ENCODE data around the gene TKTL2.

Gene TKTL2

DNA sequence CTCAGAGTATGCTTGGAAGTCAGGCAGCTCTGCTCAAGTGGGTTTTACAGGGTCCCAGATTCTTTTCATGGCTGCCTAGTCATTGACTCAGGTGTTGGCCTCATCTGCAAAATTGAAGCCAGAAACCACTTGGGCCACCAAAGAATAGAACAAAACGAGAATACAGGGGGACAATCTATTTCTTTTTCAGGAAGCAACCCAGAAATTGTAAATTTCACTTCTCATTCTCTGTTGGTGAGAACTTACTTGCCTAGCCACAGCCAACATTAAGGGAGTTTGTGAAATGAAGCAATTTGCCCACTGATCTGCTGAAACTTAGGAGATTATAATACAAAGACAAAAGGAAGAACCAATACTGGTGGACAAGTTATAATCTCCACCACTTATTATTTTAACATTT lies 8.6 kb upstream of the TKTL2 start:
- TF ChIP-seq, protein P1, sequence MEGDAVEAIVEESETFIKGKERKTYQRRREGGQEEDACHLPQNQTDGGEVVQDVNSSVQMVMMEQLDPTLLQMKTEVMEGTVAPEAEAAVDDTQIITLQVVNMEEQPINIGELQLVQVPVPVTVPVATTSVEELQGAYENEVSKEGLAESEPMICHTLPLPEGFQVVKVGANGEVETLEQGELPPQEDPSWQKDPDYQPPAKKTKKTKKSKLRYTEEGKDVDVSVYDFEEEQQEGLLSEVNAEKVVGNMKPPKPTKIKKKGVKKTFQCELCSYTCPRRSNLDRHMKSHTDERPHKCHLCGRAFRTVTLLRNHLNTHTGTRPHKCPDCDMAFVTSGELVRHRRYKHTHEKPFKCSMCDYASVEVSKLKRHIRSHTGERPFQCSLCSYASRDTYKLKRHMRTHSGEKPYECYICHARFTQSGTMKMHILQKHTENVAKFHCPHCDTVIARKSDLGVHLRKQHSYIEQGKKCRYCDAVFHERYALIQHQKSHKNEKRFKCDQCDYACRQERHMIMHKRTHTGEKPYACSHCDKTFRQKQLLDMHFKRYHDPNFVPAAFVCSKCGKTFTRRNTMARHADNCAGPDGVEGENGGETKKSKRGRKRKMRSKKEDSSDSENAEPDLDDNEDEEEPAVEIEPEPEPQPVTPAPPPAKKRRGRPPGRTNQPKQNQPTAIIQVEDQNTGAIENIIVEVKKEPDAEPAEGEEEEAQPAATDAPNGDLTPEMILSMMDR (conservative IDR thresholded peaks at IDR 0.05; ENCODE audit: low read depth): no peak
- no peak for DNase-seq (ENCODE audit: low spot score)
- H3K27ac ChIP-seq: no peak overlapping the region
- POLR2A ChIA-PET (ENCODE audit: low non-redundant PET): no interaction called here
- CTCF ChIA-PET: interaction anchor here (0.6 kb wide), 2 partner anchors 339 to 1287 kb away, joined by 3 read pairs; no protein-coding TSS in a partner anchor

DNA sequence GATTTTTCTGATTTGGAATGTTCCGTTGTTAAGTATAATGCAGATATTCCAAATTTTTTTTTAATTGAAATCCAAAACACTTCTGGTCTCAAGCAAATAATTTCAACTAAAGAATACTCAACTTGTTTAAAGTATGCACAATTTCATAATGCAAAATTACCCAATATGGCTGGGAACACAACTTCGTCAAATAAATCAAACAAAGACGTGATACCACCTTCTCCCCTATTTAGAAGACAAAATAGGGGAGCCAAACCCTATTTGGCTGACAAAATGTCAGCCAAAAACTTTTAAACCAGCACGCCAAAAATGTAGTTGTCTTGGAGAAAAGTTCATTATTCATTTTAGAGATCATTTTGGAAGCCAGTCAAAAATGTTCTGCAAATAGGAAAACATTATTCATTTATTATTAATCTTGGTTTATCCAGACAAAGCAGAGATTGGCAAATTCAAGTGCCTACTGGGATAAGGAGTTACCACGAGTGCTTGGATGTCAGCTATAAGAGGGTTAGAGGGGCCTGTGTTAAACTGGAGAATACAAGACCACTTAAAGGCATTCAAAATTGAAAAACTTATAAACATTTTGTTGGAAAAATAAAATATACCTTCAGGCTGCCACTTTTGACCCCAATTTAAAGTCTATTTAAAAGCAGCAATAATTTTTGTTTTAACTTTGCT lies 3.3 kb upstream of the TKTL2 start:
- no peak for DNase-seq (ENCODE audit: low spot score)
- TF ChIP-seq, protein P1 (conservative IDR thresholded peaks at IDR 0.05; ENCODE audit: low read depth): no peak
- ChIA-PET POLR2A (ENCODE audit: low non-redundant PET) (no interaction called here), CTCF (no interaction called here)
- no peak overlapping the region for H3K27ac ChIP-seq

DNA sequence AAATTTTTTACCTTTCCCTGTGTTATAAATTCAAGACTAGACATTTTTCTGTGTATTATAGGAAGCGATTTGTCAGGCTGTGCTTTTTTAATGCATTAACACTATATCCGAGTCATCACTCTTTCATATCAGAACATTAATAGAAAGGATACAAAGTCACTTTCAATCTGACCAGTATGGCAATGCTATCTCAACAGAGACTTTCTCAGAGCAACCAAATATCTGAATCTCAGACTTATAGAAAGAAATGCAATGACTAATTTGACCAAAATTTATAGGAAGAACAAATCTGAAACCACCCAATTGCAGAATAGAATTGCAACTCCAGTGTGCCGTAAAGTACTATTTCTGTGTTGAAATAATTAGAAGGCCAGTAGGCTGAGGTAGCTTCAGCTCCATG lies 473 bp upstream of the TKTL2 start:
- no peak overlapping the region for H3K27ac ChIP-seq
- no peak for DNase-seq (ENCODE audit: low spot score)
- ChIA-PET POLR2A (ENCODE audit: low non-redundant PET) (no interaction called here), CTCF (no interaction called here)
- TF ChIP-seq, protein P1 (conservative IDR thresholded peaks at IDR 0.05; ENCODE audit: low read depth): no peak

DNA sequence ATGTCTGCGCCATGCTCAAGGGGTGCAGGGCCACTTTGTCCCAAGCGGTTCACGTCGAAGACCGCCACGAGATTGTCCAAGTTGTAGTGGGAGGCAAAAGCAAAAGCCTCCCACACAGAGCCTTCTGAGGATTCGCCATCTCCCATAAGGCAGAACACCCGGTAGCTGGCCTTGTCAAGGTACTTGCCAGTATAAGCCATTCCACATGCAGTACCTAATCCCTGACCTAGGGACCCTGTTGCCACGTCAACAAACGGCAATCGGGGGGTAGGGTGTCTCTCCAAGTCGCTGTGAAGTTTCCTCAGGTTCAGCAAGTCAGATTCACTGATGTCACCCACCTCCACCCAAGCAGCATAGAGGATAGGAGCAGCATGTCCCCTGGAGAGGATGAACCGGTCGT lies 424 bp downstream of the TKTL2 start:
- TF ChIP-seq, protein P1 (conservative IDR thresholded peaks at IDR 0.05; ENCODE audit: low read depth): no peak
- no peak for DNase-seq (ENCODE audit: low spot score)
- POLR2A ChIA-PET (ENCODE audit: low non-redundant PET): no interaction called here
- CTCF ChIA-PET: no interaction called here
- no peak overlapping the region for H3K27ac ChIP-seq

DNA sequence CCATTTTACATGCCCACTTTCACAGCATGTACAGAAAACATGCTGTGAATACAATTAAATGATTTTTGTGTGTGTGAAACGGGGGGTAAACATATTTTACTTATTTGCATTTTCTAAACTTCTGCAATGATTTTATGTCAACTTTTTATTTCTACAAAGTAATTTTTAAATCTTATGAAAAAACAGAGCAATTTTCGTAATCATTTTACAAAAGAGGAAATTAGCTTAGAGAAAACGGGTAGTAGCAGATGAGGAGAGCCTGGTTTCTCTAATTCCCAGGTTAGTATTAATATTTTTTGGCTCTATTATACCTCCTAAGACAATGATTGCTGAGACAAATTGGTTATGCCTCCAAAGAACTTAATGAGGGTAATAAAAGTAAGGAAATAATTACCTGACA lies 3.2 kb downstream of the TKTL2 start:
- H3K27ac ChIP-seq: no peak overlapping the region
- no peak for DNase-seq (ENCODE audit: low spot score)
- CTCF ChIA-PET: no interaction called here
- TF ChIP-seq, protein P1 (conservative IDR thresholded peaks at IDR 0.05; ENCODE audit: low read depth): no peak
- POLR2A ChIA-PET (ENCODE audit: low non-redundant PET): no interaction called here

DNA sequence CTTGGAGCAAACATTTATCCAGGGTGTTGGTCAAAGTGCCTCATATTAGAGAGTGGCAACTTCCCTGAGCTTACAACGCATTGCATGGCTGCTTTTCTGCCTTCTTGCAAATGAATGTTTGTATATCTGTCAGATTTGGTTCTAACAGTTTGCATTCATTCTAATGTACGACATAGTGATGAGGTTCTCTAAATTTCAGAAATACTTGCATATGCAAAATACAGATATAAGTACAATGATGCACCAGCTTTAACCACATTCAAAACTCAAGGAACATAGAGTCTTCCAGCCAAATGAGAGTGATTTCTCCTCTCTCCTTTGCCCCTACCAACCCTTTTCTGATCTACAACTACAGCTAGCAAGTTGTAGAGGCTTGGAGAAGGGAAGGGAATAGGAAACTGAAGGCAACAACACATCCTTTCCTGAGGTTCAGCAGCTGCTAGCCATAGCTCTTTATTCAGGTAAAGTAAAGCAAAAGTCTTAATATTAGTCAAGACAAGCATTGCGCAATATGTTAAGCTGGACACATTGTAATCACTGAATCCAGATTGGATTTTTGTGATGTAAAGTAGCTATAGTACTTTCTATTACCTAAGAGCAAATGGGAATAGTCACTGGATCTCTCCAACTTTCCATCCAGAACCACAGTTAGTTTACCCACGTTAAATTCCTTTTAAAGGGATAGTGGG lies 6.3 kb downstream of the TKTL2 start:
- no peak for DNase-seq (ENCODE audit: low spot score)
- POLR2A ChIA-PET (ENCODE audit: low non-redundant PET): no interaction called here
- H3K27ac ChIP-seq: no peak overlapping the region
- CTCF ChIA-PET: interaction anchor here (0.7 kb wide), 1 partner anchor 992 kb away, joined by 3 read pairs; no protein-coding TSS in a partner anchor
- TF ChIP-seq, protein P1 (conservative IDR thresholded peaks at IDR 0.05; ENCODE audit: low read depth): no peak

All from RWPE1 (cell line).